ENCODE measurements around the gene RRP1B.

RRP1B gene

DNA sequence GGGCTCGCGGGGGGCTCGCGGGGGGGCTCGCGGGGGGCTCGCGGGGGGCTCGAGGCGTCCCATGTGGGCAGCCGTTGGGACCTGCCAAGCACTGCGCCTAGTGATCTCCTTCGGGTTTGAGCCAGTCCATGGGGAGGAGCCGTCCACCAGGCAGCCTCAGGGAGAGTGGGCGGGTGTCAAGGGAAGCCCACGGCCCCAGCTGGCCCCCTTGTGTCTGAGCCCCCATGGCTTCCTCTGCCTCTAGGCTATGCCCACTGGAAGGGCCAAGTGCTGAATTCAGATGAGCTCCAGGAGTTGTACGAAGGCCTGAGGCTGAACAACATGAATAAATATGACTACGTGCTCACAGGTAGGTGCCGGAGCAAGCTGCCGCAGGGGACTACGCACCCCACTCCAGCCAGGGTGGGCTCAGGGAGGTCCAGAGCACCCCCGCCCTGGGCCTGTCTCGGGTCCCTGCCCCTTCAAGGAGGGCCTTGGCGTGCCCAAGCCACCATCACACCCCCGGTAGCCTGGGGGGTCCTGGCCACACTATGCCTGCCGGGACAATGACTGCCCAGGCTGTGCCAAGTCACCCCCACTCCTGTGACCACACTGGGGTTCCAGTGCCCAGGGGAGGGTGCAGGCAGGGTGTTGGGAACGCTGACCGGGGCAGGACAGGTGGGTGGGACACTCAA lies 82.2 kb downstream of the RRP1B start:
- TF ChIP-seq GATA3 (IDR thresholded peaks at IDR 0.05; ENCODE audit: low read depth, low read length), result no peak
- TF ChIP-seq GATA2 (IDR thresholded peaks at IDR 0.05; ENCODE audit: low read depth, low read length), result no peak

- TF ChIP-seq GATA3 (IDR thresholded peaks at IDR 0.05; ENCODE audit: low read depth, low read length) (no peak), GATA2 (IDR thresholded peaks at IDR 0.05; ENCODE audit: low read depth, low read length) (no peak)
Observed at GRCh38 chr21:43743947-43744346, 84.6 kb downstream of the RRP1B start.

DNA sequence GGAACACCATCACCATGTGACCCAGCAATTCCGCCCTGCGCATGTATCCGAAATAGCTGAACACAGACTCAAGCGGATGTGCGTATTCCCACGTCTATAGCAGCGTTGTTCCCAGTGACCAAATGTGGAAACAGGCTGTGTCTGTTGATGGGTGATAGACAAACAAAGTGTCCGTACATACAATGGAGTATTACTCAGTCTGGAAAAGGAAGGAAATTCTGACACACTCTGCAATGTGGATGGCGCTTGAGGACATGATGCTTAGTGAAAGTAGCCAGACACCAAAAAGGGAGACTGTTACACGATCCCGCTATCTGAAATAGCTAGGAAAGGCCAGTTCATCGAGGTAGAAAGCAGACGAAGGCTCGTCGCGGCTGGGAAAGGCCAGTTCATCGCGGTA lies 85.4 kb downstream of the RRP1B start:
- no peak for TF ChIP-seq GATA3 (IDR thresholded peaks at IDR 0.05; ENCODE audit: low read depth, low read length)
- TF ChIP-seq GATA2 (IDR thresholded peaks at IDR 0.05; ENCODE audit: low read depth, low read length), result no peak
